GM23248 (cell line): ENCODE results near the gene PLA2G5.

Source experiments
- EZH2 ChIP-seq: fragments of 200-600 bp; sonication (generic); IDR thresholded peaks from 2 replicates; pipeline ENCODE4 v1.6.1; 2018; ENCODE audit warnings: antibody characterized with exemption, mild to moderate bottlenecking; ENCODE audit not compliant: insufficient read depth, poor library complexity, severe bottlenecking
- EZH2phosphoT487 ChIP-seq: fragments of 200-600 bp; sonication (generic); IDR thresholded peaks from 2 replicates; pipeline ENCODE4 v1.6.1; 2018; ENCODE audit warnings: antibody characterized with exemption, moderate library complexity, mild to moderate bottlenecking, low read depth; ENCODE audit not compliant: insufficient read depth

GRCh38 chr1:20063861-20064292, 6.1 kb upstream of the PLA2G5 start:
- TF ChIP-seq EZH2 (no peak), EZH2phosphoT487 (0 out of 2 replicates have a peak, but pooled peaks have one; percentile 42)
